Uterus (tissue), 4 donors: ENCODE data around the gene IFI35. TPM values are rescaled to one million over a fixed set of nuclear protein-coding genes. Genes with fewer than 3 reads are reported as not detected.

Source experiments
- DNase-seq, 2 donors: peaks; one replicate each; pipeline ENCODE4 v3.0.0-alpha.2; 2019 to 2020
- H3K27ac ChIP-seq, 2 donors: fragments of 200-600 bp; sonication (generic); 1 replicate in 1 of 2; 2 replicates in 1 of 2; pipeline ENCODE4 v1.5.1; 2016 to 2018
- H3K27me3 ChIP-seq, 2 donors: fragments of 200-600 bp; sonication (generic); one replicate each; pipeline ENCODE4 v1.5.1; 2018 to 2019; ENCODE audit warnings: control low read depth in 1 of 2
- H3K36me3 ChIP-seq, 2 donors: fragments of 200-600 bp; sonication (generic); one replicate each; pipeline ENCODE4 v1.5.1; 2019; ENCODE audit warnings: control low read depth in 1 of 2
- H3K4me1 ChIP-seq, 2 donors: fragments of 200-600 bp; sonication (generic); one replicate each; pipeline ENCODE4 v1.5.1; 2018 to 2019; ENCODE audit warnings: control low read depth in 1 of 2
- H3K4me3 ChIP-seq, 2 donors: fragments of 200-600 bp; sonication (generic); 1 replicate in 1 of 2; 2 replicates in 1 of 2; pipeline ENCODE4 v1.5.1; 2018 to 2019; ENCODE audit warnings: mild to moderate bottlenecking in 1 of 2
- H3K9me3 ChIP-seq, 2 donors: fragments of 200-600 bp; sonication (generic); one replicate each; pipeline ENCODE4 v1.5.1; 2019; ENCODE audit warnings: control low read depth in 1 of 2
- POLR2A ChIP-seq, 2 donors: fragments of 450-650 bp; IDR thresholded peaks; one replicate each; pipeline ENCODE4 v1.6.1; 2016; ENCODE audit warnings: antibody characterized with exemption in 2 of 2, mild to moderate bottlenecking in 1 of 2, moderate library complexity in 1 of 2
- intact Hi-C: fragments of 100-400 bp; cut with DNase I; formaldehyde crosslinking; loops from one replicate; pipeline ENCODE4 v1.15.1; 2023; ENCODE audit warnings: low total_unique reads
- total RNA-seq, 4 donors: library from RNA; depleted of rRNA in 3 of 4; stranded (reverse); fragments of >200 nt in 3 of 4; gene quantifications; one replicate each; pipeline versions ENCODE4 v1.1.0 to v1.2.4, GENCODE V29; 2014 to 2023
- TF ChIP-seq, protein P1 (sequence below), 4 experiments: fragments of 200-600 bp in 2 of 4; fragments of 450-650 bp in 2 of 4; sonication (generic) in 2 of 4; IDR thresholded peaks; one replicate each; pipeline ENCODE4 v1.5.1; 2016 to 2019; ENCODE audit warnings: antibody characterized with exemption in 4 of 4, mild to moderate bottlenecking in 2 of 4, moderate library complexity in 1 of 4
- donor health status: DM: yes; HTN: yes; CAD: no.

Gene IFI35
- total RNA-seq, 4 donors from 2014 or later, result 5.9 to 31.4 (median 10.0) TPM

DNA sequence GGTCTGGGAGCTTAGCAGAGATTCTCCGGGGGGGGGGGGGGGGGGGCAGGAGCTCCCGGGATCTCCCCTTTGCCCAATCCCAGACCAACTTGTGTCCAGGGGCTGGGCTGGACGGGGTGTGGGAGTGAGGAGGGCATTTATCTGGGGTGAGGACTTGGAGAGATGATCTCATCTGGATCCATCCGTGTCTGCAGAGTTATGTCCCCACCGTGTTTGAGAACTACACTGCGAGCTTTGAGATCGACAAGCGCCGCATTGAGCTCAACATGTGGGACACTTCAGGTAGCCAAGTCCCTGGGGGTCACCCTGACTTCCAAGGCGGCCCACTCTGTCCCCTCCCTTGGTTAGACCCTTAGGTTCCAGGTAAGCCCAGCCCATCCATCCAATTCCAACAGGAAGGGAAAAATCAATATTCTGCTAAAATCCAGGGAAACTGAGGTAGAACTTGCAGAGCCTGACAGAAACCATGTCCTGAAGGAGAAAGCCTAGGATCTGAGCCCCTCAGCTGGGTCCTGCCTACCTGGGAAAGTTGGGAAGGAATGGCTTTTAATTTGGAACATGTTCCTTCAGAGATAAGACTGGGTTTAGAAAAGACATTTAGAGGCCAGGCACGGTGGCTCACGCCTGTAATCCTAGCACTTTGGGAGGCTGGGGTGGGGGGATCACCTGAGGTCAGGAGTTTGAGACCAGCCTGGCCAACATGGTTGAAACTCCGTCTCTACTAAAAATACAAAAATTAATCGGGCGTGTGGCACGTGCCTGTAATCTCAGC, 19.4 kb downstream of the IFI35 start:
- intact Hi-C loops, result no loop called here
- H3K27me3 ChIP-seq, result no peaks in the 10 kb centered on the region
- TF ChIP-seq, protein P1, sequence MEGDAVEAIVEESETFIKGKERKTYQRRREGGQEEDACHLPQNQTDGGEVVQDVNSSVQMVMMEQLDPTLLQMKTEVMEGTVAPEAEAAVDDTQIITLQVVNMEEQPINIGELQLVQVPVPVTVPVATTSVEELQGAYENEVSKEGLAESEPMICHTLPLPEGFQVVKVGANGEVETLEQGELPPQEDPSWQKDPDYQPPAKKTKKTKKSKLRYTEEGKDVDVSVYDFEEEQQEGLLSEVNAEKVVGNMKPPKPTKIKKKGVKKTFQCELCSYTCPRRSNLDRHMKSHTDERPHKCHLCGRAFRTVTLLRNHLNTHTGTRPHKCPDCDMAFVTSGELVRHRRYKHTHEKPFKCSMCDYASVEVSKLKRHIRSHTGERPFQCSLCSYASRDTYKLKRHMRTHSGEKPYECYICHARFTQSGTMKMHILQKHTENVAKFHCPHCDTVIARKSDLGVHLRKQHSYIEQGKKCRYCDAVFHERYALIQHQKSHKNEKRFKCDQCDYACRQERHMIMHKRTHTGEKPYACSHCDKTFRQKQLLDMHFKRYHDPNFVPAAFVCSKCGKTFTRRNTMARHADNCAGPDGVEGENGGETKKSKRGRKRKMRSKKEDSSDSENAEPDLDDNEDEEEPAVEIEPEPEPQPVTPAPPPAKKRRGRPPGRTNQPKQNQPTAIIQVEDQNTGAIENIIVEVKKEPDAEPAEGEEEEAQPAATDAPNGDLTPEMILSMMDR (IDR thresholded peaks at IDR 0.05), result no peak
- TF ChIP-seq POLR2A (IDR thresholded peaks at IDR 0.05), result no peak
- peak overlapping the region; percentile 83 to 95 for H3K27ac ChIP-seq
- no peak for DNase-seq
- H3K4me1 ChIP-seq, result no peaks in the 10 kb centered on the region
- no peaks in the 10 kb centered on the region for H3K9me3 ChIP-seq
- H3K4me3 ChIP-seq, result peak overlapping the region; percentile 46 to 47
- no peaks in the 10 kb centered on the region for H3K36me3 ChIP-seq

DNA sequence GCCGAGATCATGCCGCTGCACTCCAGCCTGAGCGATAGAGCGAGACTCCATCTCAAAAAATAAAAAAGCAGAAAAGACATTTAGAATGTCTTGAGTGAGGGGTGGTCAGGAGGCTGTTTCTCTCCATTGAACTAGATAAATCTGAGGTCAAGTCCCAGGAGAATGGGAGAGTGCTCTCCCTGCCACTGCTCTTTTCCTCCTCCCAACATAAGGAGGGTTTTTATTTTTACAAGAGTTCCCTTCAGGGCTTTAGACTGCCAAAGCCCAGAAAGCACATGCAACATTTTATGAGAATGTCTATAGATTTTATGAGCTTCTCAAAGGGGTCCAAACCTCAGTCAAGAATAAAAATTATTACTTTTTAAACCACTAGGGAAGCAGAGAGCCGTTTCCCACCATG, 20.0 kb downstream of the IFI35 start:
- H3K4me3 ChIP-seq, result no peak overlapping the region
- H3K9me3 ChIP-seq, result no peaks in the 10 kb centered on the region
- H3K36me3 ChIP-seq, result no peaks in the 10 kb centered on the region
- no peaks in the 10 kb centered on the region for H3K4me1 ChIP-seq
- TF ChIP-seq POLR2A (IDR thresholded peaks at IDR 0.05), result no peak
- TF ChIP-seq, protein P1 (IDR thresholded peaks at IDR 0.05), result no peak
- no peaks in the 10 kb centered on the region for H3K27me3 ChIP-seq
- no peak for DNase-seq
- intact Hi-C loops, result no loop called here
- peak overlapping the region; percentile 83 to 95 for H3K27ac ChIP-seq

GRCh38 chr17:43027091-43028032, 20.8 kb downstream of the IFI35 start:
- no peak for DNase-seq
- intact Hi-C loops, result no loop called here

GRCh38 chr17:43028221-43028861, 21.8 kb downstream of the IFI35 start:
- no peak overlapping the region for H3K27ac ChIP-seq
- H3K27me3 ChIP-seq, result no peaks in the 10 kb centered on the region
- H3K4me1 ChIP-seq, result no peaks in the 10 kb centered on the region
- intact Hi-C loops, result no loop called here
- H3K36me3 ChIP-seq, result no peaks in the 10 kb centered on the region
- H3K9me3 ChIP-seq, result no peaks in the 10 kb centered on the region
- no peak overlapping the region for H3K4me3 ChIP-seq
- TF ChIP-seq POLR2A (IDR thresholded peaks at IDR 0.05), result no peak
- TF ChIP-seq, protein P1 (IDR thresholded peaks at IDR 0.05), result no peak
- DNase-seq, result no peak

More at GRCh38 chr17:43027091-43028032, 20.8 kb downstream of the IFI35 start:
- TF ChIP-seq, protein P1 (IDR thresholded peaks at IDR 0.05), result no peak
- TF ChIP-seq POLR2A (IDR thresholded peaks at IDR 0.05), result no peak
- no peaks in the 10 kb centered on the region for H3K9me3 ChIP-seq
- no peaks in the 10 kb centered on the region for H3K4me1 ChIP-seq
- no peak overlapping the region for H3K4me3 ChIP-seq
- no peaks in the 10 kb centered on the region for H3K27me3 ChIP-seq
- peak overlapping the region; percentile 83 to 95 for H3K27ac ChIP-seq
- H3K36me3 ChIP-seq, result no peaks in the 10 kb centered on the region
